H9 (cell line): Measurements from ENCODE around the gene ZNF823. TPM values are rescaled to one million over a fixed set of nuclear protein-coding genes. Genes with fewer than 3 reads are reported as not detected.
A peak's percentile ranks its signal among the peaks of the same experiment; 100 is the strongest.

Experiments
- DNase-seq: peaks from one replicate; pipeline ENCODE4 v3.0.0-alpha.2; 2017
- H2AFZ ChIP-seq: one replicate; pipeline ENCODE4 v1.6.1; 2013; ENCODE audit warnings: mild to moderate bottlenecking, low read length, control low read depth, moderate library complexity
- H2AK5ac ChIP-seq: 2 replicates; pipeline ENCODE4 v1.6.1; 2013; ENCODE audit warnings: low read length, control low read depth, mixed read lengths; ENCODE audit not compliant: insufficient read length
- H2BK120ac ChIP-seq: one replicate; pipeline ENCODE4 v1.6.1; 2013; ENCODE audit warnings: low read depth, mild to moderate bottlenecking, low read length, control low read depth, inconsistent platforms; ENCODE audit not compliant: poor library complexity, severe bottlenecking
- H2BK12ac ChIP-seq: 2 replicates; pipeline ENCODE4 v1.6.1; 2013; ENCODE audit warnings: low read length, control low read depth, mixed read lengths, low read depth; ENCODE audit not compliant: insufficient read length
- H2BK15ac ChIP-seq: 2 replicates; pipeline ENCODE4 v1.6.1; 2013; ENCODE audit warnings: low read depth, low read length, control low read depth
- H2BK20ac ChIP-seq: one replicate; pipeline ENCODE4 v1.6.1; 2013; ENCODE audit warnings: low read depth, mild to moderate bottlenecking, low read length, control low read depth, inconsistent platforms; ENCODE audit not compliant: poor library complexity, severe bottlenecking
- H2BK5ac ChIP-seq: 2 replicates; pipeline ENCODE4 v1.6.1; 2013; ENCODE audit warnings: low read length, control low read depth, mixed read lengths; ENCODE audit not compliant: insufficient read length
- H3K14ac ChIP-seq: 2 replicates; pipeline ENCODE4 v1.6.1; 2013; ENCODE audit warnings: low read length, control low read depth; ENCODE audit not compliant: insufficient read depth
- H3K18ac ChIP-seq: 2 replicates; pipeline ENCODE4 v1.6.1; 2013; ENCODE audit warnings: low read depth, mild to moderate bottlenecking, mixed read lengths, low read length, control low read depth; ENCODE audit not compliant: insufficient read length
- H3K23ac ChIP-seq: 2 replicates; pipeline ENCODE4 v1.6.1; 2013; ENCODE audit warnings: low read length, control low read depth, mixed read lengths, low read depth; ENCODE audit not compliant: insufficient read length
- H3K23me2 ChIP-seq: 2 replicates; pipeline ENCODE4 v1.6.1; 2013; ENCODE audit warnings: low read depth, mild to moderate bottlenecking, mixed read lengths, low read length, control low read depth; ENCODE audit not compliant: insufficient read length, poor library complexity, severe bottlenecking
- H3K27ac ChIP-seq: 2 replicates; pipeline ENCODE4 v1.5.1; 2013; ENCODE audit warnings: low read length, control low read depth, mixed read lengths, low read depth; ENCODE audit not compliant: insufficient read length
- H3K27me3 ChIP-seq: 2 replicates; pipeline ENCODE4 v1.6.1; 2013; ENCODE audit warnings: low read length, control low read depth, inconsistent platforms; ENCODE audit not compliant: insufficient read depth
- H3K4ac ChIP-seq: 2 replicates; pipeline ENCODE4 v1.6.1; 2013; ENCODE audit warnings: low read depth, mild to moderate bottlenecking, control low read depth, inconsistent platforms, low read length, moderate library complexity
- H3K4me1 ChIP-seq: 2 replicates; pipeline ENCODE4 v1.6.1; 2013; ENCODE audit warnings: low read length, control low read depth, inconsistent platforms; ENCODE audit not compliant: insufficient read depth
- H3K4me2 ChIP-seq: 2 replicates; pipeline ENCODE4 v1.6.1; 2013; ENCODE audit warnings: low read length, control low read depth, mixed read lengths; ENCODE audit not compliant: insufficient read length, insufficient read depth
- H3K56ac ChIP-seq: 2 replicates; pipeline ENCODE4 v1.6.1; 2013; ENCODE audit warnings: low read depth, mild to moderate bottlenecking, mixed read lengths, low read length, control low read depth; ENCODE audit not compliant: insufficient read length
- H3K79me1 ChIP-seq: 2 replicates; pipeline ENCODE4 v1.6.1; 2013; ENCODE audit warnings: low read depth, mild to moderate bottlenecking, moderate library complexity, low read length, control low read depth, inconsistent platforms; ENCODE audit not compliant: insufficient read depth, poor library complexity, severe bottlenecking
- H3K79me2 ChIP-seq: 2 replicates; pipeline ENCODE4 v1.6.1; 2013; ENCODE audit warnings: low read length, control low read depth, inconsistent platforms; ENCODE audit not compliant: insufficient read depth
- H3K9ac ChIP-seq: 2 replicates; pipeline ENCODE4 v1.6.1; 2013; ENCODE audit warnings: low read length, control low read depth, mixed read lengths; ENCODE audit not compliant: insufficient read length; ENCODE audit errors: extremely low read depth
- H3K9me3 ChIP-seq: one replicate; pipeline ENCODE4 v1.6.1; 2013; ENCODE audit warnings: low read depth, low read length, inconsistent platforms; ENCODE audit not compliant: control insufficient read depth
- H3T11ph ChIP-seq: one replicate; pipeline ENCODE4 v1.6.1; 2013; ENCODE audit warnings: mild to moderate bottlenecking, low read length, control low read depth, inconsistent platforms
- H4K20me1 ChIP-seq: one replicate; pipeline ENCODE4 v1.6.1; 2013; ENCODE audit not compliant: control insufficient read depth, insufficient read length, insufficient read depth
- H4K5ac ChIP-seq: 2 replicates; pipeline ENCODE4 v1.6.1; 2013; ENCODE audit warnings: low read depth, mild to moderate bottlenecking, mixed read lengths, low read length, control low read depth; ENCODE audit not compliant: insufficient read length
- H4K8ac ChIP-seq: replicated peaks from 2 replicates; pipeline ENCODE4 v1.6.1; 2013; ENCODE audit warnings: low read length, control low read depth, mixed read lengths, low read depth; ENCODE audit not compliant: insufficient read length
- H4K91ac ChIP-seq: 2 replicates; pipeline ENCODE4 v1.6.1; 2013; ENCODE audit warnings: low read depth, mild to moderate bottlenecking, moderate library complexity, mixed read lengths, low read length, control low read depth; ENCODE audit not compliant: insufficient read length
- H3K27ac Mint-ChIP-seq, 3 experiments: 2 replicates in 2 of 3; 3 replicates in 1 of 3; pipeline ENCODE4 v1.8.0; 2020 to 2021; ENCODE audit warnings: mixed read lengths in 3 of 3, mild to moderate bottlenecking in 1 of 3, moderate library complexity in 1 of 3
- H3K27me3 Mint-ChIP-seq: 2 replicates; pipeline ENCODE4 v1.8.0; 2021; ENCODE audit warnings: low read depth, mild to moderate bottlenecking, moderate library complexity, mixed read lengths
- H3K36me3 Mint-ChIP-seq, 3 experiments: 2 replicates in 2 of 3; 3 replicates in 1 of 3; pipeline ENCODE4 v1.8.0; 2020 to 2021; ENCODE audit warnings: low read depth in 3 of 3, mixed read lengths in 3 of 3; ENCODE audit not compliant: insufficient read depth in 1 of 3
- H3K4me1 Mint-ChIP-seq, 2 experiments: 2 replicates each; pipeline ENCODE4 v1.8.0; 2020; ENCODE audit warnings: mixed read lengths in 2 of 2
- H3K4me3 Mint-ChIP-seq, 2 experiments: 2 replicates in 1 of 2; 3 replicates in 1 of 2; pipeline ENCODE4 v1.8.0; 2020 to 2021; ENCODE audit warnings: mild to moderate bottlenecking in 2 of 2, mixed read lengths in 2 of 2, moderate library complexity in 1 of 2
- H3K9me3 Mint-ChIP-seq, 2 experiments: 2 replicates in 1 of 2; 3 replicates in 1 of 2; pipeline ENCODE4 v1.8.0; 2020; ENCODE audit warnings: mild to moderate bottlenecking in 2 of 2, mixed read lengths in 2 of 2, moderate library complexity in 1 of 2
- CTCF ChIP-seq: fragments of 200-600 bp; sonication (generic); conservative IDR thresholded peaks from 3 replicates; pipeline ENCODE4 v1.8.0; 2021; ENCODE audit warnings: antibody characterized with exemption, mild to moderate bottlenecking
- WGBS: extraction: QIAGEN DNeasy Blood & Tissue Kit; methylation state at CpG from one replicate; pipeline ENCODE4 v1.1.7; 2013; ENCODE audit warnings: missing lambda C conversion rate, low lambda C conversion rate, mixed read lengths; ENCODE audit not compliant: insufficient read length; ENCODE audit errors: extremely low coverage; 5-methylcytosine and 5-hydroxymethylcytosine counted together
- total RNA-seq: library from RNA; stranded (reverse); gene quantifications from 2 replicates; pipeline ENCODE4 v1.2.1, GENCODE V29; 2021

Gene ZNF823
- total RNA-seq, 1 experiment from 2014 or later, result 2.5 TPM

GRCh38 chr19:11674067-11674492 is 64.7 kb downstream of the ZNF823 start:
- Histone ChIP-seq H3K79me1 (no peaks in the 10 kb centered on the region), H3K23me2 (peaks cover 9% of the 10 kb centered on the region), H2BK5ac (no peak overlapping the region), H3K4ac (no peak overlapping the region), H3K27ac (no peak overlapping the region), H4K20me1 (no peaks in the 10 kb centered on the region), H4K8ac (no peak overlapping the region), H3K14ac (no peak overlapping the region), H3K9ac (no peak overlapping the region), H2BK12ac (no peak overlapping the region), H4K5ac (no peak overlapping the region), H2AK5ac (no peak overlapping the region), H3K56ac (no peak overlapping the region), H3K27me3 (no peaks in the 10 kb centered on the region), H3K4me2 (peak overlapping the region; percentile 78), H3K9me3 (no peaks in the 10 kb centered on the region), H3T11ph (no peak overlapping the region), H2BK15ac (no peak overlapping the region), H2AFZ (no peak overlapping the region), H3K4me1 (no peaks in the 10 kb centered on the region), H3K23ac (no peak overlapping the region), H2BK120ac (no peak overlapping the region), H3K79me2 (no peaks in the 10 kb centered on the region), H3K18ac (no peak overlapping the region), H2BK20ac (no peak overlapping the region), H4K91ac (no peak overlapping the region)
- Mint-ChIP-seq H3K36me3 (peaks cover 22 to 33% (median 26%) of the 10 kb centered on the region in 3 experiments), H3K27ac (no peak overlapping the region), H3K4me1 (peaks cover 0 to 2% of the 10 kb centered on the region in 2 experiments; a peak in 1 of 4 replicates), H3K9me3 (peaks cover 30 to 50% of the 10 kb centered on the region in 2 experiments), H3K27me3 (peaks cover 27% of the 10 kb centered on the region), H3K4me3 (peak overlapping the region; percentile 79 to 92)
- TF ChIP-seq CTCF, result no peak; the same call in 2 of the 3 replicates
- peak; percentile 63 for DNase-seq
- WGBS, result no CpG with 5 or more reads among the region's 26 CpGs
